A673 (cell line): ENCODE data around the gene HMCN1.

Experiments
- EZH2 ChIP-seq: fragments of 200-600 bp; sonication (generic); IDR thresholded peaks from 2 replicates; pipeline ENCODE4 v1.6.1; 2017; ENCODE audit warnings: borderline replicate concordance, low read depth, mild to moderate bottlenecking, mixed read lengths, antibody characterized with exemption, low read length; ENCODE audit not compliant: poor library complexity, severe bottlenecking
- TF ChIP-seq, protein P1 (sequence below): fragments of 300-800, 200-600 bp; sonication (generic); conservative IDR thresholded peaks from 2 replicates; pipeline ENCODE4 v1.5.1; 2017; ENCODE audit warnings: low read depth, mild to moderate bottlenecking, antibody characterized with exemption, low read length, moderate library complexity, mixed read lengths

DNA sequence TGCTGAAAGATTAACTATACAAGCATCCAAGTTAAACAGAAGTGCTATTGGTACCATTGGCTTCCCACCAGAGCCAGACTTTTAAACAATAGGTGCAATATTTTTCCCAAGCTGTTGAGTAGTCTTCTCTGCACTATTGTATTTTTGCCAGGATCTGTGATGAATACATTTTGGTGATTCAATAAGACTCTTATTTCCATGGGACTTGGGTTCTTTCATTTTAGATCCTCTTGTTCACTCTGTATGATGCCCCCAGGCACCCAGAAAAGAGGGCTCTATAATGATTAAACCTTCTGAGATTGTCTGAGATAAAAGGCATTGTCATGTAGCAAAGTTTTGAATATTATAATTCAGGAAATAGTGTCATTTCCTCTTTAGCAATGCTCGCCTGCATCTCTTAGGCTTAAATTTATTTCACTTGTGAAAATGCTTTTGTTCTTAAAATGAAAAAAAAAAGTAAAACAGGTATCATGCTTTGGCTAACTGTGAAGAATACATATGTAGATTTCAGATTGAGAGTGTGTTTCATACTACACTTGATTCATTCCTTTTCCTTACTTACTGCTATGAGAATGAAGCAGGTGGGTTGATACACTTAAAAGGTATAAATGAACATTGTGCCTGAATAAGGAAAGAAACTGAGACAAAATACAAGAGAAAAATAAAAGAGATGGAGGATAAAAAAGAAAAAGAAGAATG is 275.0 kb downstream of the HMCN1 start:
- TF ChIP-seq, protein P1, sequence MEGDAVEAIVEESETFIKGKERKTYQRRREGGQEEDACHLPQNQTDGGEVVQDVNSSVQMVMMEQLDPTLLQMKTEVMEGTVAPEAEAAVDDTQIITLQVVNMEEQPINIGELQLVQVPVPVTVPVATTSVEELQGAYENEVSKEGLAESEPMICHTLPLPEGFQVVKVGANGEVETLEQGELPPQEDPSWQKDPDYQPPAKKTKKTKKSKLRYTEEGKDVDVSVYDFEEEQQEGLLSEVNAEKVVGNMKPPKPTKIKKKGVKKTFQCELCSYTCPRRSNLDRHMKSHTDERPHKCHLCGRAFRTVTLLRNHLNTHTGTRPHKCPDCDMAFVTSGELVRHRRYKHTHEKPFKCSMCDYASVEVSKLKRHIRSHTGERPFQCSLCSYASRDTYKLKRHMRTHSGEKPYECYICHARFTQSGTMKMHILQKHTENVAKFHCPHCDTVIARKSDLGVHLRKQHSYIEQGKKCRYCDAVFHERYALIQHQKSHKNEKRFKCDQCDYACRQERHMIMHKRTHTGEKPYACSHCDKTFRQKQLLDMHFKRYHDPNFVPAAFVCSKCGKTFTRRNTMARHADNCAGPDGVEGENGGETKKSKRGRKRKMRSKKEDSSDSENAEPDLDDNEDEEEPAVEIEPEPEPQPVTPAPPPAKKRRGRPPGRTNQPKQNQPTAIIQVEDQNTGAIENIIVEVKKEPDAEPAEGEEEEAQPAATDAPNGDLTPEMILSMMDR: no peak
- no peak for TF ChIP-seq EZH2
